Prostate gland (tissue), 2 donors: ENCODE data around the gene ACE.

ENCODE experiments used
- CTCF ChIP-seq, 4 experiments: fragments of 200-600 bp in 2 of 4; fragments of 450-650 bp in 2 of 4; sonication (generic) in 2 of 4; IDR thresholded peaks; 1 replicate in 3 of 4; 2 replicates in 1 of 4; pipeline ENCODE4 v1.5.1; 2016 to 2019; ENCODE audit warnings: antibody characterized with exemption in 4 of 4, mild to moderate bottlenecking in 2 of 4, moderate library complexity in 2 of 4
- POLR2A ChIP-seq: fragments of 450-650 bp; IDR thresholded peaks from one replicate; pipeline ENCODE4 v1.6.1; 2016; ENCODE audit warnings: antibody characterized with exemption, mild to moderate bottlenecking

GRCh38 chr17:63476459-63476853, 405 bp upstream of the ACE start:
- TF ChIP-seq CTCF (IDR thresholded peaks at IDR 0.05) (no peak), POLR2A (no peak)
